H9 (cell line): ENCODE results near the gene S100P. TPM values are rescaled to one million over a fixed set of nuclear protein-coding genes. Genes with fewer than 3 reads are reported as not detected.

ENCODE experiments used
- DNase-seq: peaks from one replicate; pipeline ENCODE4 v3.0.0-alpha.2; 2017
- H2AFZ ChIP-seq: one replicate; pipeline ENCODE4 v1.6.1; 2013; ENCODE audit warnings: mild to moderate bottlenecking, low read length, control low read depth, moderate library complexity
- H2AK5ac ChIP-seq: 2 replicates; pipeline ENCODE4 v1.6.1; 2013; ENCODE audit warnings: low read length, control low read depth, mixed read lengths; ENCODE audit not compliant: insufficient read length
- H2BK120ac ChIP-seq: one replicate; pipeline ENCODE4 v1.6.1; 2013; ENCODE audit warnings: low read depth, mild to moderate bottlenecking, low read length, control low read depth, inconsistent platforms; ENCODE audit not compliant: poor library complexity, severe bottlenecking
- H2BK12ac ChIP-seq: 2 replicates; pipeline ENCODE4 v1.6.1; 2013; ENCODE audit warnings: low read length, control low read depth, mixed read lengths, low read depth; ENCODE audit not compliant: insufficient read length
- H2BK15ac ChIP-seq: 2 replicates; pipeline ENCODE4 v1.6.1; 2013; ENCODE audit warnings: low read depth, low read length, control low read depth
- H2BK20ac ChIP-seq: one replicate; pipeline ENCODE4 v1.6.1; 2013; ENCODE audit warnings: low read depth, mild to moderate bottlenecking, low read length, control low read depth, inconsistent platforms; ENCODE audit not compliant: poor library complexity, severe bottlenecking
- H2BK5ac ChIP-seq: 2 replicates; pipeline ENCODE4 v1.6.1; 2013; ENCODE audit warnings: low read length, control low read depth, mixed read lengths; ENCODE audit not compliant: insufficient read length
- H3K14ac ChIP-seq: 2 replicates; pipeline ENCODE4 v1.6.1; 2013; ENCODE audit warnings: low read length, control low read depth; ENCODE audit not compliant: insufficient read depth
- H3K18ac ChIP-seq: 2 replicates; pipeline ENCODE4 v1.6.1; 2013; ENCODE audit warnings: low read depth, mild to moderate bottlenecking, mixed read lengths, low read length, control low read depth; ENCODE audit not compliant: insufficient read length
- H3K23ac ChIP-seq: 2 replicates; pipeline ENCODE4 v1.6.1; 2013; ENCODE audit warnings: low read length, control low read depth, mixed read lengths, low read depth; ENCODE audit not compliant: insufficient read length
- H3K23me2 ChIP-seq: 2 replicates; pipeline ENCODE4 v1.6.1; 2013; ENCODE audit warnings: low read depth, mild to moderate bottlenecking, mixed read lengths, low read length, control low read depth; ENCODE audit not compliant: insufficient read length, poor library complexity, severe bottlenecking
- H3K27ac ChIP-seq: 2 replicates; pipeline ENCODE4 v1.5.1; 2013; ENCODE audit warnings: low read length, control low read depth, mixed read lengths, low read depth; ENCODE audit not compliant: insufficient read length
- H3K27me3 ChIP-seq: 2 replicates; pipeline ENCODE4 v1.6.1; 2013; ENCODE audit warnings: low read length, control low read depth, inconsistent platforms; ENCODE audit not compliant: insufficient read depth
- H3K4ac ChIP-seq: 2 replicates; pipeline ENCODE4 v1.6.1; 2013; ENCODE audit warnings: low read depth, mild to moderate bottlenecking, control low read depth, inconsistent platforms, low read length, moderate library complexity
- H3K4me1 ChIP-seq: 2 replicates; pipeline ENCODE4 v1.6.1; 2013; ENCODE audit warnings: low read length, control low read depth, inconsistent platforms; ENCODE audit not compliant: insufficient read depth
- H3K4me2 ChIP-seq: 2 replicates; pipeline ENCODE4 v1.6.1; 2013; ENCODE audit warnings: low read length, control low read depth, mixed read lengths; ENCODE audit not compliant: insufficient read length, insufficient read depth
- H3K56ac ChIP-seq: 2 replicates; pipeline ENCODE4 v1.6.1; 2013; ENCODE audit warnings: low read depth, mild to moderate bottlenecking, mixed read lengths, low read length, control low read depth; ENCODE audit not compliant: insufficient read length
- H3K79me1 ChIP-seq: 2 replicates; pipeline ENCODE4 v1.6.1; 2013; ENCODE audit warnings: low read depth, mild to moderate bottlenecking, moderate library complexity, low read length, control low read depth, inconsistent platforms; ENCODE audit not compliant: insufficient read depth, poor library complexity, severe bottlenecking
- H3K79me2 ChIP-seq: 2 replicates; pipeline ENCODE4 v1.6.1; 2013; ENCODE audit warnings: low read length, control low read depth, inconsistent platforms; ENCODE audit not compliant: insufficient read depth
- H3K9ac ChIP-seq: 2 replicates; pipeline ENCODE4 v1.6.1; 2013; ENCODE audit warnings: low read length, control low read depth, mixed read lengths; ENCODE audit not compliant: insufficient read length; ENCODE audit errors: extremely low read depth
- H3K9me3 ChIP-seq: one replicate; pipeline ENCODE4 v1.6.1; 2013; ENCODE audit warnings: low read depth, low read length, inconsistent platforms; ENCODE audit not compliant: control insufficient read depth
- H3T11ph ChIP-seq: one replicate; pipeline ENCODE4 v1.6.1; 2013; ENCODE audit warnings: mild to moderate bottlenecking, low read length, control low read depth, inconsistent platforms
- H4K20me1 ChIP-seq: one replicate; pipeline ENCODE4 v1.6.1; 2013; ENCODE audit not compliant: control insufficient read depth, insufficient read length, insufficient read depth
- H4K5ac ChIP-seq: 2 replicates; pipeline ENCODE4 v1.6.1; 2013; ENCODE audit warnings: low read depth, mild to moderate bottlenecking, mixed read lengths, low read length, control low read depth; ENCODE audit not compliant: insufficient read length
- H4K8ac ChIP-seq: replicated peaks from 2 replicates; pipeline ENCODE4 v1.6.1; 2013; ENCODE audit warnings: low read length, control low read depth, mixed read lengths, low read depth; ENCODE audit not compliant: insufficient read length
- H4K91ac ChIP-seq: 2 replicates; pipeline ENCODE4 v1.6.1; 2013; ENCODE audit warnings: low read depth, mild to moderate bottlenecking, moderate library complexity, mixed read lengths, low read length, control low read depth; ENCODE audit not compliant: insufficient read length
- H3K27ac Mint-ChIP-seq, 3 experiments: 2 replicates in 2 of 3; 3 replicates in 1 of 3; pipeline ENCODE4 v1.8.0; 2020 to 2021; ENCODE audit warnings: mixed read lengths in 3 of 3, mild to moderate bottlenecking in 1 of 3, moderate library complexity in 1 of 3
- H3K27me3 Mint-ChIP-seq: 2 replicates; pipeline ENCODE4 v1.8.0; 2021; ENCODE audit warnings: low read depth, mild to moderate bottlenecking, moderate library complexity, mixed read lengths
- H3K36me3 Mint-ChIP-seq, 3 experiments: 2 replicates in 2 of 3; 3 replicates in 1 of 3; pipeline ENCODE4 v1.8.0; 2020 to 2021; ENCODE audit warnings: low read depth in 3 of 3, mixed read lengths in 3 of 3; ENCODE audit not compliant: insufficient read depth in 1 of 3
- H3K4me1 Mint-ChIP-seq, 2 experiments: 2 replicates each; pipeline ENCODE4 v1.8.0; 2020; ENCODE audit warnings: mixed read lengths in 2 of 2
- H3K4me3 Mint-ChIP-seq, 2 experiments: 2 replicates in 1 of 2; 3 replicates in 1 of 2; pipeline ENCODE4 v1.8.0; 2020 to 2021; ENCODE audit warnings: mild to moderate bottlenecking in 2 of 2, mixed read lengths in 2 of 2, moderate library complexity in 1 of 2
- H3K9me3 Mint-ChIP-seq, 2 experiments: 2 replicates in 1 of 2; 3 replicates in 1 of 2; pipeline ENCODE4 v1.8.0; 2020; ENCODE audit warnings: mild to moderate bottlenecking in 2 of 2, mixed read lengths in 2 of 2, moderate library complexity in 1 of 2
- CTCF ChIP-seq: fragments of 200-600 bp; sonication (generic); conservative IDR thresholded peaks from 3 replicates; pipeline ENCODE4 v1.8.0; 2021; ENCODE audit warnings: antibody characterized with exemption, mild to moderate bottlenecking
- WGBS: extraction: QIAGEN DNeasy Blood & Tissue Kit; methylation state at CpG from one replicate; pipeline ENCODE4 v1.1.7; 2013; ENCODE audit warnings: missing lambda C conversion rate, low lambda C conversion rate, mixed read lengths; ENCODE audit not compliant: insufficient read length; ENCODE audit errors: extremely low coverage; 5-methylcytosine and 5-hydroxymethylcytosine counted together
- total RNA-seq: library from RNA; stranded (reverse); gene quantifications from 2 replicates; pipeline ENCODE4 v1.2.1, GENCODE V29; 2021

S100P gene
- total RNA-seq, 1 experiment from 2014 or later = not detected

GRCh38 chr4:6684656-6685055 lies 9.0 kb upstream of the S100P start:
- Histone ChIP-seq H3K4me1 (no peaks in the 10 kb centered on the region; the same call in 1 of the 2 replicates), H4K8ac (no peak overlapping the region), H3K4me2 (no peak overlapping the region), H4K5ac (no peak overlapping the region), H3K23ac (no peak overlapping the region), H3K14ac (no peak overlapping the region), H3K4ac (no peak overlapping the region), H2BK5ac (no peak overlapping the region), H2BK12ac (no peak overlapping the region), H2BK120ac (no peak overlapping the region), H3K56ac (no peak overlapping the region), H4K20me1 (no peaks in the 10 kb centered on the region), H3K9ac (no peak overlapping the region), H3K79me1 (no peaks in the 10 kb centered on the region), H2BK20ac (no peak overlapping the region), H2AFZ (no peak overlapping the region), H2BK15ac (no peak overlapping the region), H3T11ph (no peak overlapping the region), H3K27ac (no peak overlapping the region), H4K91ac (no peak overlapping the region), H2AK5ac (no peak overlapping the region), H3K79me2 (no peaks in the 10 kb centered on the region), H3K18ac (no peak overlapping the region), H3K23me2 (no peaks in the 10 kb centered on the region), H3K9me3 (no peaks in the 10 kb centered on the region), H3K27me3 (no peaks in the 10 kb centered on the region)
- no peak overlapping the region for H3K27ac Mint-ChIP-seq
- peaks cover 2 to 15% (median 6%) of the 10 kb centered on the region in 3 experiments; a peak in 6 of 7 replicates for H3K36me3 Mint-ChIP-seq
- H3K9me3 Mint-ChIP-seq = peaks cover 14 to 15% of the 10 kb centered on the region in 2 experiments
- H3K4me1 Mint-ChIP-seq = peaks cover 9 to 14% of the 10 kb centered on the region in 2 experiments
- H3K27me3 Mint-ChIP-seq = peaks cover 24% of the 10 kb centered on the region
- WGBS = no CpG with 5 or more reads among the region's 11 CpGs
- DNase-seq = no peak
- TF ChIP-seq CTCF = no peak
- H3K4me3 Mint-ChIP-seq = no peak overlapping the region
